ENCODE results near the gene TOX2. TPM values are rescaled to one million over a fixed set of nuclear protein-coding genes. Genes with fewer than 3 reads are reported as not detected.

TOX2 gene
- total RNA-seq, 1 experiment from 2014 or later, result 1.7 TPM

DNA sequence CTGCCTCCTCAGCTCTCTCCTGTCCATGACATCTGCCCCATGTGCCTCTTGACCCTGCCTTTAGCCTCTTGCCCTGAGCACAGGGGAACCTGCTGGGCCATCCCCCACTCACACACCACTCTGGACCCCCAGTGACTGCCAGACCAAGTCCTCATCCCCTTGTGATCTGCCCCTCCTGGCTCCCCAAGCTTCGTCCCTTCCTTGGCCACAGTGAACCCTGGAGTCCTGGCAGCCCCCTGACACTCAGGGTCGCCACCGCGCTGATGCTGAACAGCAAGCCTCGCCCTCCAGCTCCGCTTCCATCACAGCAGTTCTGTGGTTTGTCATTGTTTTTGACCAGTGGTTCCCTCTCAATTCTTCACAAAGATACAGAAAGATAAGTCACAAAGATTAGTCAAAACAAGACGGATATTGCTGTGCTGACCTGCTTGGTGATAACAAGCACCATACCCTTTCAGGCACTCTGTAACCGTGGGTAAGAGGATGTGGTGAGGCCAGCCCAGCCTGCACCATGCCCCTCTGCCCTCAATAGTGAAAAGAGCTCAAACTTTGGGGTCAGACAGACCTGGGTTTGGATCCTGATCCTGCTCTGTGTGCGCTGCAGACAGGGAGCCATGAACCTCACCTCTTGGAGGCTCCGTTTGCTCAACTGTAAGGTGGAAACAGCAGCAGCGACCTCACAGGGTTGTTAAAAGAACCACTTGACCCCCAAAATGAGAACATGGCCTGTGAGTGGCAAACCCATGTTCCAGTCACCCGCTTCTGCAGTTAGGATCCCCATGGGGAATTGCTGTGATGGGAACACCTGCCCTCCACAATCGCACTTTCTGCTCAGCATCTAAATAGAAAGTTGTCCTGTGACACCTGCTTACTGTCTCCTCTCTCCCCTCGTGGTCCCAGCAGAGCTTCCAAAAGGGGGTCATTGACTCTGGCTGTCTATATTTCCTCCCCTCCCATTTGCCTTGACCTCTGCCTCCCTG, 114.5 kb downstream of the TOX2 start:
- H3K36me3 Mint-ChIP-seq (ENCODE audit: insufficient read depth in 1 of 3, low read depth in 3 of 3), result no peaks in the 10 kb centered on the region

More for the DNA sequence above, 114.5 kb downstream of the TOX2 start:
- Histone ChIP-seq H2BK15ac (ENCODE audit: low read depth, low read length) (no peak overlapping the region), H3K79me2 (ENCODE audit: insufficient read depth, low read length) (no peaks in the 10 kb centered on the region), H4K91ac (ENCODE audit: insufficient read length, low read depth, low read length) (no peak overlapping the region), H3K14ac (ENCODE audit: insufficient read depth, low read length) (no peak overlapping the region; the same call in 1 of the 2 replicates), H3K4ac (ENCODE audit: low read depth, low read length) (no peak overlapping the region), H4K5ac (ENCODE audit: insufficient read length, low read depth, low read length) (no peak overlapping the region), H3K4me2 (ENCODE audit: insufficient read depth, insufficient read length, low read length) (no peak overlapping the region), H2BK120ac (ENCODE audit: low read depth, low read length, poor library complexity, severe bottlenecking) (no peak overlapping the region), H2AK5ac (ENCODE audit: insufficient read length, low read length) (no peak overlapping the region), H4K8ac (replicated peaks; ENCODE audit: insufficient read length, low read depth, low read length) (no peak overlapping the region), H3T11ph (ENCODE audit: low read length) (no peak overlapping the region), H2BK12ac (ENCODE audit: insufficient read length, low read depth, low read length) (no peak overlapping the region), H3K56ac (ENCODE audit: insufficient read length, low read depth, low read length) (no peak overlapping the region), H3K27ac (ENCODE audit: insufficient read length, low read depth, low read length) (no peak overlapping the region), H3K23me2 (ENCODE audit: insufficient read length, low read depth, low read length, poor library complexity, severe bottlenecking) (no peaks in the 10 kb centered on the region), H3K79me1 (ENCODE audit: insufficient read depth, low read depth, low read length, poor library complexity, severe bottlenecking) (no peaks in the 10 kb centered on the region), H2BK5ac (ENCODE audit: insufficient read length, low read length) (no peak overlapping the region), H3K27me3 (ENCODE audit: insufficient read depth, low read length) (no peaks in the 10 kb centered on the region), H3K23ac (ENCODE audit: insufficient read length, low read depth, low read length) (no peak overlapping the region), H3K9me3 (ENCODE audit: control insufficient read depth, low read depth, low read length) (no peaks in the 10 kb centered on the region), H3K4me1 (ENCODE audit: insufficient read depth, low read length) (0 out of 2 replicates have a peak, but pooled peaks cover 3% of the 10 kb centered on the region), H4K20me1 (ENCODE audit: control insufficient read depth, insufficient read depth, insufficient read length) (no peaks in the 10 kb centered on the region), H2BK20ac (ENCODE audit: low read depth, low read length, poor library complexity, severe bottlenecking) (no peak overlapping the region), H3K18ac (ENCODE audit: insufficient read length, low read depth, low read length) (peak overlapping the region; percentile 24), H3K9ac (ENCODE audit: extremely low read depth, insufficient read length, low read length) (no peak overlapping the region), H2AFZ (ENCODE audit: low read length) (no peak overlapping the region)
- peak overlapping the region in 2 of 3 experiments; percentile 13 to 70; a peak in 2 of 7 replicates for H3K27ac Mint-ChIP-seq
- H3K4me1 Mint-ChIP-seq, result peaks cover 13 to 19% of the 10 kb centered on the region in 2 experiments
- TF ChIP-seq, protein P1, sequence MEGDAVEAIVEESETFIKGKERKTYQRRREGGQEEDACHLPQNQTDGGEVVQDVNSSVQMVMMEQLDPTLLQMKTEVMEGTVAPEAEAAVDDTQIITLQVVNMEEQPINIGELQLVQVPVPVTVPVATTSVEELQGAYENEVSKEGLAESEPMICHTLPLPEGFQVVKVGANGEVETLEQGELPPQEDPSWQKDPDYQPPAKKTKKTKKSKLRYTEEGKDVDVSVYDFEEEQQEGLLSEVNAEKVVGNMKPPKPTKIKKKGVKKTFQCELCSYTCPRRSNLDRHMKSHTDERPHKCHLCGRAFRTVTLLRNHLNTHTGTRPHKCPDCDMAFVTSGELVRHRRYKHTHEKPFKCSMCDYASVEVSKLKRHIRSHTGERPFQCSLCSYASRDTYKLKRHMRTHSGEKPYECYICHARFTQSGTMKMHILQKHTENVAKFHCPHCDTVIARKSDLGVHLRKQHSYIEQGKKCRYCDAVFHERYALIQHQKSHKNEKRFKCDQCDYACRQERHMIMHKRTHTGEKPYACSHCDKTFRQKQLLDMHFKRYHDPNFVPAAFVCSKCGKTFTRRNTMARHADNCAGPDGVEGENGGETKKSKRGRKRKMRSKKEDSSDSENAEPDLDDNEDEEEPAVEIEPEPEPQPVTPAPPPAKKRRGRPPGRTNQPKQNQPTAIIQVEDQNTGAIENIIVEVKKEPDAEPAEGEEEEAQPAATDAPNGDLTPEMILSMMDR (conservative IDR thresholded peaks at IDR 0.05), result no peak
- WGBS (ENCODE audit: extremely low coverage, insufficient read length, low lambda C conversion rate), result no CpG with 5 or more reads among the region's 14 CpGs
- H3K4me3 Mint-ChIP-seq, result no peak overlapping the region
- H3K9me3 Mint-ChIP-seq, result no peaks in the 10 kb centered on the region
- DNase-seq, result no peak
- peaks cover 3% of the 10 kb centered on the region for H3K27me3 Mint-ChIP-seq (ENCODE audit: low read depth)
